ENCODE data around the gene ADAMTSL2. TPM values are rescaled to one million over a fixed set of nuclear protein-coding genes. Genes with fewer than 3 reads are reported as not detected.
A peak's percentile ranks its signal among the peaks of the same experiment; 100 is the strongest.

ADAMTSL2 gene
- total and polyA plus RNA-seq, 2 of the 13 experiments (the other 11 are each of a cell fraction or from before 2014, with no cell fraction given): 1.9 to 3.8 TPM

- in situ Hi-C loops (cut with HindIII; ENCODE audit: extremely low pct_ligation_motif_present, low pct_unique_long_range_greater_than_20kb): loop anchor here (25.0 kb wide), 1 partner anchor 207 kb away; the partner anchor contains the start of gene SARDH
- intact Hi-C loops (cut with micrococcal nuclease; ENCODE audit: unreplicated experiment): no loop called here
- FAIRE-seq: no peak
Observed at GRCh38 chr9:133529874-133530273, 4.6 kb upstream of the ADAMTSL2 start.

More at GRCh38 chr9:133529874-133530273, 4.6 kb upstream of the ADAMTSL2 start:
- ChIA-PET CTCF (ENCODE audit: low intra/inter-chr PET ratio, low total read pairs) (no interaction called here), POLR2A (interaction anchor here (0.9 to 1.0 kb wide), 2 partner anchors 8 to 24 kb away, joined by 3 read pairs; no protein-coding TSS in a partner anchor)
- no peak overlapping the region for H3K4me3 ChIP-seq (replicated peaks in 1 of 3; ENCODE audit: insufficient read depth in 1 of 3, low read depth in 2 of 3, low read length in 3 of 3)
- H3K79me2 ChIP-seq (ENCODE audit: insufficient read depth, low read length): no peaks in the 10 kb centered on the region
- ATAC-seq (no peak), DNase-seq (ENCODE audit: low spot score) (no peak)
- no peaks in the 10 kb centered on the region for H3K36me3 ChIP-seq (replicated peaks in 1 of 2; ENCODE audit: control insufficient read depth in 1 of 2, insufficient read depth in 2 of 2, low read length in 2 of 2)
- H2AFZ ChIP-seq (ENCODE audit: low read length): no peak overlapping the region
- no TSS peak for BruUV-seq (replicated peaks)
- no peak overlapping the region for H3K4me2 ChIP-seq (ENCODE audit: low read depth, low read length)
- 19% methylated on average over 3 of the region's 7 CpGs for WGBS (ENCODE audit: low lambda C conversion rate)
- TF ChIP-seq ZNF263 (CRISPR knock-in tag; IDR thresholded peaks at IDR 0.05) (peak; percentile 91), NCOA2 (CRISPR knock-in tag; IDR thresholded peaks at IDR 0.05) (no peak), HNRNPL (IDR thresholded peaks at IDR 0.05; ENCODE audit: low read depth, low read length) (no peak), ZNF512B (CRISPR knock-in tag; IDR thresholded peaks at IDR 0.05; ENCODE audit: borderline replicate concordance) (no peak), MXD3 (CRISPR knock-in tag; IDR thresholded peaks at IDR 0.05) (no peak)
- H3K27me3 ChIP-seq (ENCODE audit: control insufficient read depth in 1 of 2, insufficient read depth in 2 of 2, low read length in 2 of 2): peaks cover 24 to 72% of the 10 kb centered on the region in 2 experiments; a peak in 4 of 5 replicates
- H3K9me3 ChIP-seq (ENCODE audit: low read length): no peaks in the 10 kb centered on the region
- peaks cover 48% of the 10 kb centered on the region for H3K4me1 ChIP-seq (ENCODE audit: insufficient read depth, low read length)
- H3K9ac ChIP-seq (ENCODE audit: insufficient read depth, low read depth, low read length): no peak overlapping the region
- H3K27ac ChIP-seq (ENCODE audit: extremely low read length, insufficient read depth, low read length): no peak overlapping the region
- H4K20me1 ChIP-seq (ENCODE audit: insufficient read depth, low read length): no peaks in the 10 kb centered on the region
